Activated CD4-positive, alpha-beta T cell treated with anti-CD3 and anti-CD28 coated beads, Interleukin-2, amount 50 U/mL, for 16 hours (primary cell): ENCODE results near the gene SESN2.

ENCODE experiments used
- DNase-seq: peaks from one replicate; pipeline ENCODE4 v3.0.0-alpha.2; 2020

SESN2 gene

GRCh38 chr1:28259252-28259933 is at the start of gene SESN2:
Gene SESN2, plus strand, starts transcription at chr1:28259518. Its CDS starts 330 bp downstream, at chr1:28259848.
- DNase-seq: peak; percentile 100

DNA sequence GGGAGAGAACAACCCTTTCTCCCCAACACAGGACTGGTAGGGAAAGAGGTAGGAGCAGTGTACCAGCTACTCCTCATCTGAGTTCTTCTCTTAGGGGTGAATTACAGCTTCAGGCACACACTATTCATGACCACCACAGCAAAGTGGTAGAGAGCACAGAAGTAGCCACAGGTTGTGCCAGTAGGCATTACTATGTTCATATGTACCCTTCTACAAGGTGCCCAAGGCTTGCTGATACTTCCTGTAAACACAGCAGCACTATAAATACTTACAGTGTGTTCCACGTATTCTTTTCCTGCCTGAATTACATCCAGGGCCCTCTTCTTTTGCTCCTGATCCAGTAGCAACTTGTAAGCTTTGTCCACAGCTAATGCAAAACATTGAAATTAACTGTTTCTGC is 49.6 kb upstream of the SESN2 start:
- no peak for DNase-seq

DNA sequence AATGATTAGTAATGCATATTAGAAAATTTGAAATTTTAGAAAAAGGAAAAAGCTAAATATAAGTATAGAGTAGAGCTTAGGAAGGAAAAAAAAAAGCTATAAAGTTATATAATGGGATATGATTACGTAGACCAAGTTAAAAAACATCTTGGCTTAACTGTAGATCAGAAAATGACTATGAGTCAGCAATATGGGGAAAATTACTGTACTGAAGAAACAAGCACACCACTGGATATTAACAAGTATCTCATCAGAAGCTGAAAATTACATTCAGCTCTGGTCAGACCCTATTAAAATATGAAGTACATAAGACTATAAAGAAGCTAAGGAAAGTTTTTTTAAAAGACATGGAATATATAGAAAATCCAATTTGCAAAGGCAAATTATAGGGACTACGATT is 46.0 kb upstream of the SESN2 start:
- DNase-seq: no peak

DNA sequence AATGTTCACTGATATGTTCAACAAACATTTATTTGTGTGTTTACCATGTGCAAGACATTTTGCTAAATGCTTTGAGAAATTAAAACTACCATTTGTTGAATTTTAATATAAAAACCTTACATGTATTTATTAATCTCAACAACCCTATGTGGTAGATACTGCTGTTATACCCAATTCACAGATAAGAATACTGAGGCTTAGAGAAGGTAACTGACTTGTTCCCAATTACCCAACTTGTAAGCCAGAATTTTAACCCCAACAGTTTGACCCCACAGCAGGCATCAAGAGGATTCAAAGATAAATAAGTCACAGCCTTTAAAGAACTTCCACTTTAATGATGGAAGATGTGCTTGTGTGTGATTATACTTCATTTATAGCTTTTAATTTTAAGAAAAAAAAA is 30.2 kb upstream of the SESN2 start:
- DNase-seq: no peak

GRCh38 chr1:28229996-28230395 is 29.3 kb upstream of the SESN2 start:
- no peak for DNase-seq

DNA sequence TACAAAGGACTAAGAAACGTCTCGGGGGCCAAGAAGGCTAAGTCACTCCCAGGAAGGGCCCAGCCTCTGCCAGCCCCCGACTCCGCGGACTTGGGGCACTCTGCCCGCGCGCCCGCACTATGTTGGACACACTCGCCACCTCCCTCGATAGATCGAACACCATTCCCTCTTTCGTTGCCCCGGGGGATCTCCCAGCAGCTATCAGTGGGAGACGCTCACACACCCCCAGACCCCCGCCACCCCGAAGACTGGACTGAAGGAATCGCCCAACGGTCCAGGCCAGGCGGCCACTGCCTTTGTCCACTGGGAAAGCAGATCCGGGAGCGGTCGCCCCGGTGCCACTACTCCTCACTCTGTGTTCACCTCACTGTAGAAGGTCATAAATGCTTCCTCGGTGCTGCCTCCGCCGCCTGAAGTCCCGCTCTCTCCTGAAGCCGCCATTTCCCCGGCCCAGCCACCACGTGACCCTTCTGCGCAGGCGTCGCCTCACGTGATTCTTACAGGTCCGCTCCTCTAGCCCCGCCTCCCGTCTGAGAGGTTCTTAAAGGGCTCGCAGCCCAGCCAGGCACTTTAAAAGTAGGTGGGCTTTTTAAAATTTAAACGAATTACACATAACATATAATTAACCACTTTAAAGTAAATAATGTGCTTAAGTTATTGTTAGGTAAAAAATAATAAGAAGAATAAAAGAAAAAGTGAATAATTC is 26.6 kb upstream of the SESN2 start, which contains the start of gene DNAJC8:
TSS of gene DNAJC8 (minus strand) at position 472 of the 706 bp plus-strand sequence. CDS start at position 441, 31 bp downstream.
- peak; percentile 94 for DNase-seq

DNA sequence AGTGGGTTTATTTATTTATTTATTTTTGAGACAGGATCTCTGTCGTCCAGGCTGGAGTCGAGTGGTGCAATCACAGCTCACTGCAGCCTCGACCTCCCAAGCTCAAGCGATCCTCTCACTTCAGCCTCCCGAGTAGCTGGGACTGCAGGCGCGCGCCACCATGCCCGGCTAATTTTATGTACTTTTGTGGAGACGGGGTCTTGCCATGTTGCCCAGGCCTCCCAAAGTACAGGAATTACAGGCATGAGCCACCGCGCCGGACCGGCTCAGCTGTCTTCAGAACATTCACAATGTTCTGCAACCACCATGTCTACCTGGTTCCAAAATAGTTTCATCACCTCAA is 26.1 kb upstream of the SESN2 start:
- no peak for DNase-seq

- peak; percentile 98 for DNase-seq
Measured at GRCh38 chr1:28235755-28236655, 23.3 kb upstream of the SESN2 start, which contains the start of gene ATP5IF1. Gene ATP5IF1, plus strand, starts transcription at chr1:28236124. Its CDS starts 60 bp downstream, at chr1:28236184.

DNA sequence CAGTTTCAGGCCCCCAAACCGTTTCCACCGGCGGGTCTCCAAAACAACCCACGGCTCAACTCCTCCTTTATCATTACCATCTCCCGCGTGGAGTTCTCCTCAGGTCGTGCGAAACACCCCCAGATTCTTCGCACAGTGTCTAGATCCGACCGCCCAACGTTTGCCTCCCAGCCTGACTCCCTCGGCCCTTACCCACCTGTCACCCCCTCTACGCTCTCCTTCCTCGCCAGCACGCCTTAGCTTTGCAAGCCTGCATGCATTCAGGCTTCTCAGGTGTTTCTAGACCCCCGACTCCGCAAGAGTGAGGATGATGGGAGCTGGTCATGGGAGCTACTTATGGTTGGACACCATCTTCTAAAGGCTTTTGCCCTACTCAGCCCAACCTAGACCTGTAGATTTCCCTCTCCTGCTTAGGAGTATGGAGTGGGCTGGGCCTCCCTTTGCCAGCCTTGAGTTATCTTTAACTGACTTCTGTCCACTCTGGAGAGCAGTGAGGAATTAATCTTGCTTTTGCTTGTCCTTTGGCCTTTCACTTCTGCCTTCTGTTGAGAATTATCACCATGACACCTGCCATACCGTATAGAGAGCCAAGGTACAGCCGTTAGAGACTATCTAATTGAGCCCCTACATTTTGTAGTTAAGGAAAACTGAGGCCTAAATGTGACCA is 22.5 kb upstream of the SESN2 start:
- no peak for DNase-seq

DNA sequence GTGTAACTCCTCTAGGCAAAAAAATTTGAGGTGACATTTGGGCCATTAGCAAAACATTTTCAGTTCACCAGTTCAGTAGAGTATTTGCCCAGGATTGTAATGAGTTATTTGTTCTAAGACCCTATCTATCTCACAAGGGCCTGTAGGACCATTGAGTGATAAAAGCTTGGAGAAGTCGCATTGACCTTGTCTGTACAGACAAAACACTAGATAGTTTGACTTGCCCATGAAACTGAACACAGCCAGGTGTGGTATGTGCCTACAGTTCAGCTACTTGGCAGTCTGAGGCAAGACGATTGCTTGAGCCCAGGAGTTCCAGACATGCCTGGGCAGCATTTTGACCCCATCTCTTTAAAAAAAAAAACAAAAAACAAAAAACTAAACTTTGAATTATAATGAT is 20.3 kb upstream of the SESN2 start:
- DNase-seq: no peak

DNA sequence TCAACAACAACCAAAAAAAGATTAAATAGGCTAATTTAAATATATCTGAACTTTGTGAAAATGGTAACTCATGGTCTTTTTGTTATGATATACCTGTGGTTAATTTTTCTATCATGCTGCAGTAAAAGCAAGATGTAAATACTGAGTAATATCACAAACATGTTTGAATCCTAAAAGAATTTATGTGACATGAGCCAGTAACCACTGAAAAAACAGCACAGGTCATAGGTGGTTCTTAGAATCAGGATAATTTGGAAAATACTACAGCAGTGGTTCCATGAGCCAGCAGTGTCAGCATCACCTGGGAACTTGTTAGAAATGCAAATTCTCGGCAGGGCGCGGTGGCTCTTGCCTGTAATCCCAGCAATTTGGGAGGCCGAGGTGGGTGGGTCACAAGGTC is 19.3 kb upstream of the SESN2 start:
- DNase-seq: no peak

- DNase-seq: no peak
Measured at GRCh38 chr1:28241638-28242241, 17.6 kb upstream of the SESN2 start.

GRCh38 chr1:28243685-28244311 is 15.5 kb upstream of the SESN2 start:
- no peak for DNase-seq

GRCh38 chr1:28244549-28245251 is 14.6 kb upstream of the SESN2 start:
- DNase-seq: no peak

GRCh38 chr1:28246427-28246832 is 12.9 kb upstream of the SESN2 start:
- peak; percentile 85 for DNase-seq

- no peak for DNase-seq
Measured at GRCh38 chr1:28247612-28248272, 11.6 kb upstream of the SESN2 start.

GRCh38 chr1:28248273-28249012 is 10.9 kb upstream of the SESN2 start:
- DNase-seq: peak; percentile 89

DNA sequence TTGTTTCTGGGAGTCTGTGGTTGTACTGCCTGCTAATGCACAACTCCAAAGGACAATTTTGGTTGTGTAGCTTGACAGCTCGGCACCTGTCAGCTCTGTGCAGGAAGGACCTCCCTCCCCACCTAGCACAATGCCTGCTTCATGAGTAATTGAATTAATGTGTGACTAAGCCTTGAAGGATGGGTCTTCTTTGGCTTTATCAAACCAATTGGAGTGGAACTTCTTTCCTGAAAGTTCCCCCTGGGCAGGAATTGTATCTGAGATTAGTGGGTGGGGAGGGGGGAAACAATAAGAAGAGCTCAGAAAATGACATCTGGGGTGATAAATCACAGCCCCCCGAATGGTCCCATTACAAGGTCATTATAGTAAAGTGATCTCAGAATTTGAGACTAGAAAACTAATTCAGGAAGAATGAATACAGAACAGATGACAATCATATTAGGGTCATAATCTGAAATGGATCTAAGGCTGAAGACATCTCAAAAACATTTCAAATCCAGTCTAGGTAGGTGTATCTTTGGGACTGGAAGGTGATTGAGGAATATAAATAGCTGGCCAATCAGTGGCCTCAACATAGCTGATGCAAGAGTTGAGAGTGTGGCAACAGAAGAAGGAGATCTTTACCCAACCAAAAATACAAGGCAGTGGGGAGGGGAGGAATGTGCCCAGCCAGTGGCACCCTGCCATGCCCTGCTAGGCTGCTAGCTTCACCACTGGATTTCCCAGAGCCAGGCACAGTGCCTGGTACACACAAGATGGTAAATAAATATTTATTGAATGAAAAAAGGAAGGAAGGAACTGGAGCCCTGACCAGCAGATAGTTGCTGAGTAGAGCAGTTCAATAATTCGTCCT is 10.1 kb upstream of the SESN2 start:
- peak; percentile 58 for DNase-seq

GRCh38 chr1:28249866-28250295 is 9.4 kb upstream of the SESN2 start:
- DNase-seq: no peak
